PC-3 (cell line): ENCODE results near the gene NKIRAS1. TPM values are rescaled to one million over a fixed set of nuclear protein-coding genes. Genes with fewer than 3 reads are reported as not detected.

Source experiments
- ATAC-seq: fragments of 200-7000 bp; cut with Tn5 transposase; 2 replicates; pipeline ENCODE4 v1.9.1; 2020; ENCODE audit warnings: mild to moderate bottlenecking, moderate library complexity
- BruUV-seq: library from RNA; stranded (reverse); fragments of 400-500 nt; replicated peaks from 2 replicates; lab custom pipeline; 2021; lab: Mats Ljungman, UMichigan
- CTCF ChIA-PET: fragments of 300-600 bp; sonication (Branson Sonifier 250); formaldehyde crosslinking; loops from one replicate; lab custom pipeline; 2022; ENCODE audit warnings: antibody characterized with exemption; lab: Charles Lee
- POLR2A ChIA-PET: fragments of 300-600 bp; sonication (Branson Sonifier 250); formaldehyde crosslinking; loops from one replicate; lab custom pipeline; 2022; ENCODE audit warnings: antibody characterized with exemption; ENCODE audit not compliant: unreplicated experiment; lab: Charles Lee
- DNase-seq: peaks from one replicate; pipeline ENCODE4 v3.0.0-alpha.2; 2015
- H2AFZ ChIP-seq: fragments of 300-600 bp; sonication (generic); 2 replicates; pipeline ENCODE4 v1.6.0; 2016; ENCODE audit warnings: antibody characterized with exemption, low read length
- H3F3A ChIP-seq: fragments of 300-600 bp; sonication (generic); one replicate; pipeline ENCODE4 v1.6.0; 2017; ENCODE audit warnings: antibody characterized with exemption, low read length, control low read depth, mild to moderate bottlenecking; ENCODE audit not compliant: unreplicated experiment
- H3K27ac ChIP-seq: fragments of 300-600 bp; sonication (generic); 2 replicates; pipeline ENCODE4 v1.5.1; 2016; ENCODE audit warnings: mild to moderate bottlenecking, low read length
- H3K27me3 ChIP-seq: fragments of 300-600 bp; sonication (generic); 2 replicates; pipeline ENCODE4 v1.6.1; 2016; ENCODE audit warnings: low read length, mixed read lengths
- H3K36me3 ChIP-seq: fragments of 300-600 bp; sonication (generic); 2 replicates; pipeline ENCODE4 v1.6.1; 2016; ENCODE audit warnings: low read depth, mixed run types, low read length, mixed read lengths
- H3K4me1 ChIP-seq: fragments of 300-600 bp; sonication (generic); 2 replicates; pipeline ENCODE4 v1.5.1; 2016; ENCODE audit warnings: low read length; ENCODE audit not compliant: insufficient read depth
- H3K4me2 ChIP-seq: fragments of 300-600 bp; sonication (generic); 2 replicates; pipeline ENCODE4 v1.6.0; 2016; ENCODE audit warnings: low read length
- H3K4me3 ChIP-seq: fragments of 300-600 bp; sonication (generic); 2 replicates; pipeline ENCODE4 v1.5.1; 2016; ENCODE audit warnings: mild to moderate bottlenecking, low read length, mixed read lengths
- H3K79me2 ChIP-seq: fragments of 300-600 bp; sonication (generic); 2 replicates; pipeline ENCODE4 v1.6.1; 2017; ENCODE audit warnings: low read length, mixed read lengths
- H3K9ac ChIP-seq: fragments of 300-600 bp; sonication (generic); 2 replicates; pipeline ENCODE4 v1.6.0; 2016; ENCODE audit warnings: mild to moderate bottlenecking, low read length
- H3K9me2 ChIP-seq: fragments of 300-600 bp; sonication (generic); replicated peaks from 2 replicates; pipeline ENCODE4 v1.6.1; 2016; ENCODE audit warnings: mixed run types, low read length, mixed read lengths
- H3K9me3 ChIP-seq: fragments of 300-600 bp; sonication (generic); 2 replicates; pipeline ENCODE4 v1.6.1; 2016; ENCODE audit warnings: low read length, mixed read lengths
- H4K20me1 ChIP-seq: fragments of 300-600 bp; sonication (generic); 2 replicates; pipeline ENCODE4 v1.6.1; 2016; ENCODE audit warnings: low read length, mixed read lengths
- EZH2 ChIP-seq: fragments of 300-600 bp; sonication (generic); IDR thresholded peaks from one replicate; pipeline ENCODE4 v1.6.1; 2017; ENCODE audit warnings: antibody characterized with exemption, mild to moderate bottlenecking, low read length; ENCODE audit not compliant: unreplicated experiment
- EZH2phosphoT487 ChIP-seq: fragments of 300-600 bp; sonication (generic); IDR thresholded peaks from 2 replicates; pipeline ENCODE4 v1.6.1; 2018; ENCODE audit warnings: mild to moderate bottlenecking, antibody characterized with exemption, low read length, borderline replicate concordance
- intact Hi-C: fragments of 100-400 bp; cut with micrococcal nuclease; formaldehyde crosslinking; loops from 2 replicates; pipeline ENCODE4 v1.9.0; 2023
- total RNA-seq: library from RNA; depleted of rRNA; stranded (reverse); fragments of >200 nt; gene quantifications from 2 replicates; pipeline ENCODE4 v1.2.3, GENCODE V29; 2014
- TF ChIP-seq, protein P1 (sequence below): fragments of 300-600 bp; sonication (generic); conservative IDR thresholded peaks from 2 replicates; pipeline ENCODE4 v1.5.1; 2017; ENCODE audit warnings: antibody characterized with exemption, low read depth, mild to moderate bottlenecking, low read length

Gene NKIRAS1
- total RNA-seq, 1 experiment from 2014 or later = 14.9 TPM

DNA sequence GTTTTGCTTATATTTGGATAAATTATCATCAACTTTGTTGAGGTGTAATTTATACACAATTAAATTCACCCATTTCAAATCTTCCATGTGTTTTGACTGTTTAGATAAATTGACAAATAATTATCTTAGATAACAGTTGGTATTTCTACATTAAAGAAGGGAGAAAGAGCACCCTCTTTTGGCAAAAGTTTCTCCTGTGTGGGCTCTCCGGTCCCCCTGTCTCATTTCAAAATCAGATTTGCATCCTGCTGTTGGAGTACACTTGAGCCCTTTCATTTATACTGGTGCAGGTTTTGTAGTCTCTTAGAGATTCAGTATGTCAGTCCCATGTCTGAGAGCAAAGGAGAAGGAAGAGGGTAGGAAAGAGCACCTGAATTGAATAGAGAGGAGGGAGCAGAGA lies 49.4 kb downstream of the NKIRAS1 start:
- Histone ChIP-seq H3K36me3 (peaks cover 3% of the 10 kb centered on the region; the same call in 1 of the 2 replicates), H3K27ac (no peak overlapping the region), H3K4me2 (no peak overlapping the region), H3F3A (no peaks in the 10 kb centered on the region), H3K4me1 (0 out of 2 replicates have a peak, but pooled peaks cover 7% of the 10 kb centered on the region), H3K9me2 (no peaks in the 10 kb centered on the region), H3K4me3 (no peak overlapping the region), H3K9me3 (no peaks in the 10 kb centered on the region), H3K79me2 (peaks cover 67% of the 10 kb centered on the region), H3K27me3 (no peaks in the 10 kb centered on the region), H2AFZ (no peak overlapping the region), H3K9ac (no peak overlapping the region), H4K20me1 (peaks cover 30% of the 10 kb centered on the region)
- ATAC-seq = no peak
- DNase-seq = peak; percentile 14
- POLR2A ChIA-PET = no interaction called here
- no TSS peak for BruUV-seq
- CTCF ChIA-PET = no interaction called here
- intact Hi-C loops = loop anchor here (5.0 kb wide), 1 partner anchor 60 kb away; the partner anchor contains the start of gene UBE2E1
- TF ChIP-seq EZH2 = no peak
- no peak for TF ChIP-seq EZH2phosphoT487
- TF ChIP-seq, protein P1, sequence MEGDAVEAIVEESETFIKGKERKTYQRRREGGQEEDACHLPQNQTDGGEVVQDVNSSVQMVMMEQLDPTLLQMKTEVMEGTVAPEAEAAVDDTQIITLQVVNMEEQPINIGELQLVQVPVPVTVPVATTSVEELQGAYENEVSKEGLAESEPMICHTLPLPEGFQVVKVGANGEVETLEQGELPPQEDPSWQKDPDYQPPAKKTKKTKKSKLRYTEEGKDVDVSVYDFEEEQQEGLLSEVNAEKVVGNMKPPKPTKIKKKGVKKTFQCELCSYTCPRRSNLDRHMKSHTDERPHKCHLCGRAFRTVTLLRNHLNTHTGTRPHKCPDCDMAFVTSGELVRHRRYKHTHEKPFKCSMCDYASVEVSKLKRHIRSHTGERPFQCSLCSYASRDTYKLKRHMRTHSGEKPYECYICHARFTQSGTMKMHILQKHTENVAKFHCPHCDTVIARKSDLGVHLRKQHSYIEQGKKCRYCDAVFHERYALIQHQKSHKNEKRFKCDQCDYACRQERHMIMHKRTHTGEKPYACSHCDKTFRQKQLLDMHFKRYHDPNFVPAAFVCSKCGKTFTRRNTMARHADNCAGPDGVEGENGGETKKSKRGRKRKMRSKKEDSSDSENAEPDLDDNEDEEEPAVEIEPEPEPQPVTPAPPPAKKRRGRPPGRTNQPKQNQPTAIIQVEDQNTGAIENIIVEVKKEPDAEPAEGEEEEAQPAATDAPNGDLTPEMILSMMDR = peak; percentile 52

DNA sequence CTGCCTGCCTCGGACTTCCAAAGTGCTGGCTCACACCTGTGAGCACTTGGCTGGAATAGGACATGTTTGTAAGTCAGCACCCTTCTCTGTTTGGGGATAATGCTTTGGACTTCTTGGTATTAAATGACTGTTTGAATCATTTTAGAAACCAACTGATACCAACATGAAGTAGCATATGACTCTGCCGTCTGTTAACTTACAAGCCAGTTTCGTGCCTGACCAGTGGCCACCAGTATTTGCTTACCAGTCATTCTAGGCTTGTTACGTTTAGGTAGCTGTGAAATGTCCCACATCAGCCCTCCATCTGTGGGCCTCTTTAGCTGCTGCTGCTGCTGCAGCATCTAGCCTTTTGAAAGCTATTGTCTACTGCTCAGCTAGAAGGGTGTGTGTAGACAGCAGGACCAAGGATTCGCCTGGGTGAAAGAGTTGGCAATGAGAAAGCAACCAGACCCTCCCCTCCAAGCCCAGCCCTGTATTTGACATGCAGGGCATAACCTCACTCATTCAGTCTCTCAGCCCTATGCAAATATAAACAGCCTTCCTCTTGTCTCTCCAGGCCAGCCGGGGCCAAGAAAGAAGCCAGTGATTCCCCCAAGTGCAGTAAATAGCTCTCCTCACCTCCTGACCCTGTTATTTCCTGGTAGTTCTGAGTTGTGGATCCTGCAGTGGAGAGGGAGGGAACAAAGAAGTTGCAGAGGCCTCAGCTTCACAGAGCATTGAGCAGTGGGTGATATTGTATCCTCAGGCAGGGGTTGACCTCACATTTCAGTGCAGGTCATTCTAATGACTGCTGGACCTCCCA lies 51.0 kb downstream of the NKIRAS1 start:
- H3K79me2 ChIP-seq = peaks cover 83% of the 10 kb centered on the region
- H3K4me3 ChIP-seq = no peak overlapping the region
- H3K9me2 ChIP-seq = no peaks in the 10 kb centered on the region
- ChIA-PET POLR2A (no interaction called here), CTCF (interaction anchor here (1.5 kb wide), 1 partner anchor 32 kb away, joined by 3 read pairs; no protein-coding TSS in a partner anchor)
- BruUV-seq = no TSS peak
- ATAC-seq (peak; percentile 46), DNase-seq (peak; percentile 12)
- no peak overlapping the region for H3K4me2 ChIP-seq
- H3K4me1 ChIP-seq = 0 out of 2 replicates have a peak, but pooled peaks cover 9% of the 10 kb centered on the region
- H3F3A ChIP-seq = no peaks in the 10 kb centered on the region
- H3K9me3 ChIP-seq = no peaks in the 10 kb centered on the region
- H3K36me3 ChIP-seq = peaks cover 3% of the 10 kb centered on the region; the same call in 1 of the 2 replicates
- no peak overlapping the region for H3K9ac ChIP-seq
- intact Hi-C loops = loop anchor here (5.0 kb wide), 1 partner anchor 58 kb away; the partner anchor contains the start of gene UBE2E1
- no peak overlapping the region for H2AFZ ChIP-seq
- TF ChIP-seq EZH2 = no peak
- TF ChIP-seq, protein P1 = no peak
- no peak for TF ChIP-seq EZH2phosphoT487
- no peaks in the 10 kb centered on the region for H3K27me3 ChIP-seq
- H3K27ac ChIP-seq = no peak overlapping the region
- H4K20me1 ChIP-seq = peaks cover 31% of the 10 kb centered on the region
